Dermis microvascular lymphatic vessel endothelial cell (primary cell): ENCODE measurements around the gene SRGAP2. TPM values are rescaled to one million over a fixed set of nuclear protein-coding genes. Genes with fewer than 3 reads are reported as not detected.
"Not testable (repeated sequence)": the region's sequence is repeated elsewhere in the genome, so short reads cannot be mapped to it uniquely, and the experiment has no call there.

Experiments
- DNase-seq, 2 donors: peaks; one replicate each; pipeline versions ENCODE4 v3.0.0 to v3.0.0-alpha.2; 2010; ENCODE audit warnings: low read depth in 2 of 2
- total RNA-seq: library from RNA; depleted of rRNA; stranded (reverse); fragments of >200 nt; gene quantifications from 2 replicates; pipeline ENCODE4 v1.2.1, GENCODE V29; 2014

SRGAP2 gene
- total RNA-seq, 1 donor from 2014 or later = 56.6 TPM

DNA sequence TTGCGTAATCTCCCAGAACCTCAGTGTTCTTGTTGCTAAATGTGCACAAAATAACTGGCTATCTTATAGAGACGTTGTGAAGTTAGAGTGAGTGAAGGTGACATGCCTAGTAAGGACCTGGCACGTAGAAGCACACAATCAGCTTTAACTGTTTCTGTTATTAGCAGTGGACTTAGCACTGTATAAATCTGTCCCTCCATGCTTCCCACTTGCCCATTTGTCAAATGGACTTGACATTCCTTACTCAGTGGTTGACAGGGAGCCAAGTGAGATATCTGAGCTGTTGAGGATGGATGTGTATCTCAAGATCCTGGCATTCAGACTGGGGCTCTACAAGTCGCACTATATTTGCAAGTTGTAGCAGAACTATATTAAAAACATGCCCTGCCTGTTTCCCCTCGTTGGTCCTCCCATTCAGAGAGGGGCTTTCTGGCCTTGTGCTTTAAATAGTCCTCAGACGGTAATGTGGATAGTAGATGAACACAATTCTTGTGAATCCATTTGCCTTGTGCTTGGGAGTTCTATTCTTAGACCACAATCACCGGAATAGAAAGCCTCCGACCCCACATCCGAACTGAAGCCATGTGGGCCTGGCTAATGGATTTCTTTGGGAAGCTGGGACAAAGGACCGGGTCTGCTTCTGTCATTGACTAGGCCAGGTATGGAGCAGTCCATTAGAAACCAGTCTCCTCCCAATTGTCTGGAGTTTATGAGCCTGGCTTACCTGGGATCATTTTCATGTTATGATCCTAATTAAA lies 43.0 kb downstream of the SRGAP2 start:
- DNase-seq = not testable (repeated sequence)

- DNase-seq = not testable (repeated sequence)
Observed at GRCh38 chr1:206250953-206251681, 47.8 kb downstream of the SRGAP2 start.

GRCh38 chr1:206252680-206253335 lies 49.5 kb downstream of the SRGAP2 start:
- DNase-seq = not testable (repeated sequence)

Other genes with a start within 250 kb of the SRGAP2 start
- gene RAB7B, start 200.1 kb upstream of the SRGAP2 start, total RNA-seq = under 0.01 TPM in 1 of 2 replicates, not detected in the other
- gene CTSE, start 179.6 kb upstream of the SRGAP2 start, total RNA-seq = not detected in 2 replicates
- gene RHEX, start 150.4 kb upstream of the SRGAP2 start, total RNA-seq = not detected in 2 replicates
- gene AVPR1B, start 86.2 kb upstream of the SRGAP2 start, total RNA-seq = not detected in 2 replicates
- 3.9 and 4.2 TPM in 2 replicates for gene FAM72A, start 702 bp upstream of the SRGAP2 start, total RNA-seq